ENCODE results near the gene ZNF629. TPM values are rescaled to one million over a fixed set of nuclear protein-coding genes. Genes with fewer than 3 reads are reported as not detected.

ZNF629 gene
- total and polyA plus RNA-seq, 2 of the 4 experiments (the other 2 are of a cell fraction) = 7.3 to 9.1 TPM

GRCh38 chr16:30764086-30764485, 22.9 kb downstream of the ZNF629 start:
- H2BK5ac ChIP-seq (ENCODE audit: low read depth, low read length, poor library complexity, severe bottlenecking) = no peak overlapping the region
- no peak overlapping the region for H2AK9ac ChIP-seq (replicated peaks; ENCODE audit: low read depth, low read length, poor library complexity)
- no peak overlapping the region for H4K91ac ChIP-seq (ENCODE audit: insufficient read depth, low read depth, low read length)
- H2BK20ac ChIP-seq (ENCODE audit: low read depth, low read length) = no peak overlapping the region
- no peak overlapping the region for H3K18ac ChIP-seq (ENCODE audit: low read depth, low read length)
- no peak overlapping the region for H3K56ac ChIP-seq (ENCODE audit: extremely low read depth, insufficient read depth, low read length)
- no peak overlapping the region for H2BK120ac ChIP-seq (ENCODE audit: low read depth, low read length)
- no peak overlapping the region for H4K5ac ChIP-seq (ENCODE audit: low read depth, low read length)
- DNase-seq (no peak), ATAC-seq (ENCODE audit: low read depth) (no peak)
- peaks cover 17% of the 10 kb centered on the region for H4K20me1 ChIP-seq (ENCODE audit: insufficient read depth, low read length)
- no peak overlapping the region for H3K4ac ChIP-seq (ENCODE audit: low read depth, low read length)
- no peak overlapping the region for H4K8ac ChIP-seq (ENCODE audit: low read depth in 2 of 2, low read length in 2 of 2)
- no peak overlapping the region for H3K9ac ChIP-seq (ENCODE audit: low read depth, low read length)
- H3K9me1 ChIP-seq (ENCODE audit: insufficient read depth, low read length) = 0 out of 2 replicates have a peak, but pooled peaks cover 4% of the 10 kb centered on the region
- BruUV-seq (replicated peaks) = no TSS peak
- 94% methylated on average over 3 of the region's 11 CpGs; no CpG with 5 or more reads in 1 of the 2 experiments for WGBS, 2 experiments (ENCODE audit: extremely low coverage in 2 of 2, insufficient read length in 1 of 2)
- H3K4me1 ChIP-seq (ENCODE audit: control insufficient read depth, insufficient read depth, low read length) = peaks cover 12% of the 10 kb centered on the region
- intact Hi-C loops (cut with micrococcal nuclease) = loop anchor here (5.0 kb wide), 1 partner anchor 158 kb away; the partner anchor contains the start of gene FBXL19
- peaks cover 20 to 59% of the 10 kb centered on the region in 2 experiments for H3K79me1 ChIP-seq (ENCODE audit: low read depth in 1 of 2, low read length in 2 of 2)
- H3K4me2 ChIP-seq (ENCODE audit: low read depth, low read length) = no peak overlapping the region
- CTCF ChIA-PET = no interaction called here
- in situ Hi-C loops (cut with MboI; ENCODE audit: low sequenced_read_pairs) = no loop called here
- H3K4me3 ChIP-seq (ENCODE audit: insufficient read depth, low read depth, low read length) = no peak overlapping the region
- TF ChIP-seq BHLHE40 (IDR thresholded peaks at IDR 0.05; ENCODE audit: low read depth, low read length) (no peak), NFE2L2 (IDR thresholded peaks at IDR 0.05; ENCODE audit: low read depth, low read length) (no peak), RCOR1 (IDR thresholded peaks at IDR 0.05; ENCODE audit: insufficient replicate concordance, low read length) (no peak), SMC3 (IDR thresholded peaks at IDR 0.05; ENCODE audit: low read depth, low read length) (no peak), MXI1 (IDR thresholded peaks at IDR 0.05; ENCODE audit: borderline replicate concordance, low read depth, low read length) (no peak), CTCF (conservative IDR thresholded peaks at IDR 0.05; ENCODE audit: low read depth, low read length) (no peak), MAFK (IDR thresholded peaks at IDR 0.05; ENCODE audit: low read depth, low read length) (no peak), RAD21 (IDR thresholded peaks at IDR 0.05; ENCODE audit: low read length) (no peak), MAZ (IDR thresholded peaks at IDR 0.05; ENCODE audit: borderline replicate concordance, low read depth, low read length) (no peak), FOS (IDR thresholded peaks at IDR 0.05; ENCODE audit: low read depth, low read length) (no peak), CEBPB (IDR thresholded peaks at IDR 0.05; ENCODE audit: low read depth, low read length) (no peak), USF2 (IDR thresholded peaks at IDR 0.05; ENCODE audit: low read depth, low read length) (no peak), RFX5 (IDR thresholded peaks at IDR 0.05; ENCODE audit: low read depth, low read length) (no peak), POLR2A (IDR thresholded peaks at IDR 0.05; ENCODE audit: low read depth, low read length) (no peak), ELK1 (IDR thresholded peaks at IDR 0.05; ENCODE audit: borderline replicate concordance, low read depth, low read length) (no peak), CHD1 (IDR thresholded peaks at IDR 0.05; ENCODE audit: low read depth, low read length) (no peak)
- no peak overlapping the region for H2BK15ac ChIP-seq (ENCODE audit: low read depth, low read length)
- H3K9me3 ChIP-seq (ENCODE audit: control insufficient read depth, insufficient read depth, low read length) = no peaks in the 10 kb centered on the region
- H3K27me3 ChIP-seq (ENCODE audit: control insufficient read depth, insufficient read depth, low read length) = no peaks in the 10 kb centered on the region
- no peak overlapping the region for H2AK5ac ChIP-seq (ENCODE audit: low read depth, low read length)
- no peak overlapping the region for H3K27ac ChIP-seq (ENCODE audit: insufficient read depth, low read length)
- dilution Hi-C loops (cut with HindIII; ENCODE audit: low sequenced_read_pairs, unreplicated experiment) = no loop called here
- H3K36me3 ChIP-seq (ENCODE audit: control insufficient read depth, insufficient read depth, low read length) = peaks cover 51% of the 10 kb centered on the region
- no peak overlapping the region for H2AFZ ChIP-seq (replicated peaks; ENCODE audit: low read length, poor library complexity)
- H3K23ac ChIP-seq (ENCODE audit: low read depth, low read length) = no peak overlapping the region
- POLR2A ChIA-PET (ENCODE audit: unreplicated experiment) = no interaction called here
- no peak overlapping the region for H3K14ac ChIP-seq (replicated peaks; ENCODE audit: low read depth, low read length)

All from IMR-90 (cell line).